ENCODE results near the gene SMARCAL1. TPM values are rescaled to one million over a fixed set of nuclear protein-coding genes. Genes with fewer than 3 reads are reported as not detected.

SMARCAL1 gene
- total RNA-seq, 3 donors from 2014 or later = 18.2 to 21.9 (median 19.9) TPM

DNA sequence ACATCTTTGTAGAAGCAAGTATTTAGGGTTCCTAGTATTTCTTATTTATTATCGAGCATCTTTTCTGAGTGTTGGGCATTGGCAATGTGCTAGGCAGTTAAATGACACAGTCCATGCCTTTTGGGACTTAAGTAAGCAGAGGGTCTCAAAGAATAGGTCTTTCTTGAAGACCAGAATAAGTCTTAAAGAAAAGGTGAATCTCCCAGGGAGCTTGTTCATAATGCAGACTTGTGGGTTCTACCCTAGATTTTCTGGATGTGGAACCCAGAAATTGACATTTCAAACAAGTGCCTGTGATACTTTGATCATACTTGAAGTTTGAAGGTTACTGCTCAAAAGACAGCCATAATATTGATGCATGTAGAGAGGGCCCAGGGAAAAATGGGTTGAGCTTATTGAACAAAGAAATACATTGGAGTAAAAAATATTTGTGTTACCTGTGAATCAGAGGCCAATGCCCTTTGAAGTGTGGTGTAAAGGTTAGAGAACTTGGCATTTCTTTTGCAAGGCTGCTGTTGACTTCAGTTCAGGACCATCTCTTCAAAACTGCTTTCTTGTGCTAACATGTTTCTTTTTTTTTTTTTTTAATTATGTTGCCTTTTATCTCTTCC lies 110.7 kb downstream of the SMARCAL1 start:
- ATAC-seq (no peak), DNase-seq (no peak)
- Mint-ChIP-seq H3K4me3 (no peak overlapping the region), H3K27me3 (ENCODE audit: low read depth) (peaks cover 2% of the 10 kb centered on the region), H3K9me3 (no peaks in the 10 kb centered on the region), H3K4me1 (ENCODE audit: low read depth) (no peaks in the 10 kb centered on the region), H3K36me3 (ENCODE audit: insufficient read depth) (no peaks in the 10 kb centered on the region)

DNA sequence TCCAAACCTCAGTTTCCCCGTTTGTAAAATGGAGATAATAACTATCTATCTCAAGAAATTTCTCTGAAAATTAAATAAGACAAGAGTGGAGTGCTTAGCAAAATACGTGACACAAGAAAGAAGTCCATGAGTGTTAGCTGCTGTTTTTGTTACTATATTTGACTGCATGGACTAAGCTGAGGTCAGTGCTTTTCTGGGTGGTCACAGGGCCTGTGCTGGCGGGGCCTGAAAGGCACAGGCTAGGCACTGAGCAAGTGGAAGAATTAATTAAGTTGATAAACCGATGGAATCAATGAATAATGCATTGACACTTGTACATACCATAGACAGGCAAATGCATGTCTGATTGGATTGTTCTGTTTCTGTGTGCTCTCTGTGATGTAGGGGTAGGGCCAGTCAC lies 113.7 kb downstream of the SMARCAL1 start:
- Mint-ChIP-seq H3K27me3 (ENCODE audit: low read depth) (peaks cover 2% of the 10 kb centered on the region), H3K36me3 (ENCODE audit: insufficient read depth) (no peaks in the 10 kb centered on the region), H3K4me1 (ENCODE audit: low read depth) (no peaks in the 10 kb centered on the region), H3K9me3 (no peaks in the 10 kb centered on the region), H3K4me3 (no peak overlapping the region)
- DNase-seq (no peak), ATAC-seq (no peak)

DNA sequence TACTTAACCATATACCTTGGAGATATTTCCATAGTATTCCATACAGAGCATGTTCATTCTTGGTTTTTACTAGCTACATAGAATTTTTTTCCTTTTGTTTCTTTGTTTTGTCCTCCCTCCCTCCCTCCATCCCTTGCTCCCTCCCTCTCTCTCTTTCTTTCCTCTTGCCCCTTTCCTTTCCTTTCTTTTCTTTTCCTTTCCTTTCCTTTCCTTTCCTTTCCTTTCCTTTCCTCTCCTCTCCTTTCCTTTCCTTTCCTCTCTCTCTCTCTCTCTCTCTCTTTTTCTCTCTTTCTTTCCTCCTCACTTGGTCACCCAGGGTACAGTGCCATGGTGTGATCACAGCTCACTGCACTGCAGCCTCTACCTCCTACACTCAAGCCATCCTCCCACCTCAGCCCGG lies 114.7 kb downstream of the SMARCAL1 start:
- no peaks in the 10 kb centered on the region for H3K36me3 Mint-ChIP-seq (ENCODE audit: insufficient read depth)
- peaks cover 2% of the 10 kb centered on the region for H3K27me3 Mint-ChIP-seq (ENCODE audit: low read depth)
- H3K9me3 Mint-ChIP-seq = no peaks in the 10 kb centered on the region
- no peak for ATAC-seq
- H3K4me3 Mint-ChIP-seq = no peak overlapping the region
- DNase-seq = no peak
- no peaks in the 10 kb centered on the region for H3K4me1 Mint-ChIP-seq (ENCODE audit: low read depth)

DNA sequence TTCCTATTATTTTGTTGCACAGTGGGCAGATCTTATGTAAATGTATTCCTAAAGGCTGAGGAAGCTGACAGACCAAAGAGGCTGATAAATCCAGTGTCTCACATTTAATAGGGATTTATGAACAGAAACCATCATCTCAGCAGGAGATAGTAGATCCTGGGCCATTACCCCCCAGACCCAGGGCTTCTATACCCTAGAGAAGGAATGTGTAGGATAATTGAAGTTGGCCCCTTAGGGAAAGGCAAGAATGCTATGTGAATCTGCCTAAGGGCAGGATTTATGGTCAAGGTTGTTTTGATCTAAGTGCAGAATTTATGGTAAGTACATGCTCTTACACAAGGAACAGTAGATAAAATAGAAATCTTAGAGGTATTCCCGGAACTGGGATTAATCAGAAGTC lies 115.3 kb downstream of the SMARCAL1 start:
- Mint-ChIP-seq H3K9me3 (no peaks in the 10 kb centered on the region), H3K36me3 (ENCODE audit: insufficient read depth) (no peaks in the 10 kb centered on the region), H3K4me1 (ENCODE audit: low read depth) (no peaks in the 10 kb centered on the region), H3K27me3 (ENCODE audit: low read depth) (peaks cover 2% of the 10 kb centered on the region), H3K4me3 (no peak overlapping the region)
- no peak for ATAC-seq
- no peak for DNase-seq

DNA sequence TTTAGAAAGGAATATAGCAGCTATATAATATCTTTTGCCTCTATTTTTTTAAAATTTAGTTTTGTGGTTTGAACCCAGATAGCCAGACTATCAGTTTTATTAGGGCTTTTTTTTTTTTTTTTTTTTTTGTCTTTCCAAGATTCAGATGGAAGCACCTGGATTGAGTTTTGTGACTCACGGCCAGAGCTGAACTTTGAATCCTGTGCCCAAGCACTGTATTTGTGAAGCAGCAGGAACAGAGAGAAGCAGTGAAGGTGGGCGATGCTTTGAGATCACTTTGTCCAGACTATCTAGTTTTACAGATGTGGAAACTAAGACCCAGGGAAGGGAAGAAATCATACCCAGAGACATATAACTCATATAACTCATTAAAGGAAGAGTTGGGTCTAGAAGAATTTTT lies 120.3 kb downstream of the SMARCAL1 start:
- H3K4me3 Mint-ChIP-seq = no peak overlapping the region
- no peak for DNase-seq
- no peaks in the 10 kb centered on the region for H3K4me1 Mint-ChIP-seq (ENCODE audit: low read depth)
- ATAC-seq = no peak
- H3K36me3 Mint-ChIP-seq (ENCODE audit: insufficient read depth) = no peaks in the 10 kb centered on the region
- H3K27me3 Mint-ChIP-seq (ENCODE audit: low read depth) = no peaks in the 10 kb centered on the region
- no peaks in the 10 kb centered on the region for H3K9me3 Mint-ChIP-seq

Other genes with a start within 250 kb of the SMARCAL1 start
- not detected for gene MARCHF4, start 40.0 kb upstream of the SMARCAL1 start, total RNA-seq
- 1,000 to 10,000 TPM; 4,221 to 4,335 (median 4,249) TPM for gene RPL37A, start 86.4 kb downstream of the SMARCAL1 start, total RNA-seq
- gene IGFBP2, start 220.9 kb downstream of the SMARCAL1 start, total RNA-seq = 1 to 10 TPM in 2 of 3 donors, under 1 TPM in 1; 0.73 to 1.9 (median 1.4) TPM

Measured in activated T-cell treated with anti-CD3 and anti-CD28 coated beads, Interleukin-2, amount 50 U/mL, for 4 hours (primary cell).